ENCODE measurements around the gene CST2.
"Not testable (repeated sequence)": the region's sequence is repeated elsewhere in the genome, so short reads cannot be mapped to it uniquely, and the experiment has no call there.

CST2 gene

GRCh38 chr20:23810349-23810748 is 16.2 kb downstream of the CST2 start:
- not testable (repeated sequence) for DNase-seq (ENCODE audit: low spot score)

GRCh38 chr20:23800865-23801264 is 25.7 kb downstream of the CST2 start:
- DNase-seq (ENCODE audit: low spot score) = no peak

GRCh38 chr20:23799216-23799847 is 27.2 kb downstream of the CST2 start:
- not testable (repeated sequence) for DNase-seq (ENCODE audit: low spot score)

- no peak for DNase-seq (ENCODE audit: low spot score)
These were observed 31.0 kb downstream of the CST2 start for GRCh38 chr20:23795526-23795925.

- no peak for DNase-seq (ENCODE audit: low spot score)
These were observed 31.7 kb downstream of the CST2 start for GRCh38 chr20:23794841-23795240.

- DNase-seq (ENCODE audit: low spot score) = no peak
These were observed 32.5 kb downstream of the CST2 start for GRCh38 chr20:23794065-23794464.

- DNase-seq (ENCODE audit: low spot score) = no peak
These were observed 43.1 kb downstream of the CST2 start for GRCh38 chr20:23783447-23783846.

GRCh38 chr20:23782366-23782983 is 44.1 kb downstream of the CST2 start:
- DNase-seq (ENCODE audit: low spot score) = peak; percentile 38

- DNase-seq (ENCODE audit: low spot score) = not testable (repeated sequence)
These were observed 47.9 kb downstream of the CST2 start for GRCh38 chr20:23778676-23779075.

GRCh38 chr20:23777380-23777779 is 49.1 kb downstream of the CST2 start:
- DNase-seq (ENCODE audit: low spot score) = not testable (repeated sequence)

GRCh38 chr20:23776067-23776771 is 50.3 kb downstream of the CST2 start:
- no peak for DNase-seq (ENCODE audit: low spot score)

- DNase-seq (ENCODE audit: low spot score) = no peak
These were observed 52.4 kb downstream of the CST2 start for GRCh38 chr20:23774081-23774480.
